ENCODE results near the gene DOK5. TPM values are rescaled to one million over a fixed set of nuclear protein-coding genes. Genes with fewer than 3 reads are reported as not detected.

DOK5 gene
- total RNA-seq, 3 donors from 2014 or later (not counting 1 experiment from before 2014, with no cell fraction given), result not detected

- DNase-seq (no peak), ATAC-seq (no peak)
- TF ChIP-seq CTCF (IDR thresholded peaks at IDR 0.05), result no peak
- Mint-ChIP-seq H3K36me3 (no peaks in the 10 kb centered on the region), H3K27ac (no peak overlapping the region), H3K27me3 (ENCODE audit: low read depth in 2 of 2) (peaks cover 0 to 5% of the 10 kb centered on the region in 2 donors), H3K4me1 (no peaks in the 10 kb centered on the region), H3K4me3 (no peak overlapping the region), H3K9me3 (peaks cover 0 to 3% of the 10 kb centered on the region in 2 donors)
- H3K27ac ChIP-seq (ENCODE audit: low read length), result no peak overlapping the region
- no peaks in the 10 kb centered on the region for H3K36me3 ChIP-seq (ENCODE audit: control insufficient read depth, insufficient read depth, low read length)
- no peaks in the 10 kb centered on the region for H3K4me1 ChIP-seq (ENCODE audit: control insufficient read depth, insufficient read depth, low read length)
- intact Hi-C loops (cut with micrococcal nuclease), result no loop called here
- no peaks in the 10 kb centered on the region for H3K9me3 ChIP-seq (ENCODE audit: control insufficient read depth, insufficient read depth, low read length)
- no peaks in the 10 kb centered on the region for H3K27me3 ChIP-seq (ENCODE audit: control insufficient read depth, insufficient read depth, low read length)
- H3K4me3 ChIP-seq (ENCODE audit: low read length), result no peak overlapping the region
Observed at GRCh38 chr20:54577637-54578036, 102.2 kb downstream of the DOK5 start.

GRCh38 chr20:54585217-54585616 lies 109.8 kb downstream of the DOK5 start:
- intact Hi-C loops (cut with micrococcal nuclease), result no loop called here
- 88% methylated on average over 2 of the region's 3 CpGs for WGBS (ENCODE audit: insufficient coverage)
- H3K27me3 Mint-ChIP-seq (ENCODE audit: low read depth in 2 of 2), result peaks cover 0 to 14% of the 10 kb centered on the region in 2 donors

GRCh38 chr20:54587408-54587807 lies 112.0 kb downstream of the DOK5 start:
- H3K4me1 Mint-ChIP-seq, result no peaks in the 10 kb centered on the region
- H3K4me1 ChIP-seq (ENCODE audit: control insufficient read depth, insufficient read depth, low read length), result no peaks in the 10 kb centered on the region
- no peak overlapping the region for H3K27ac Mint-ChIP-seq
- H3K27me3 Mint-ChIP-seq (ENCODE audit: low read depth in 2 of 2), result peaks cover 0 to 11% of the 10 kb centered on the region in 2 donors
- DNase-seq (no peak), ATAC-seq (no peak)
- H3K27me3 ChIP-seq (ENCODE audit: control insufficient read depth, insufficient read depth, low read length), result no peaks in the 10 kb centered on the region
- no peaks in the 10 kb centered on the region for H3K36me3 ChIP-seq (ENCODE audit: control insufficient read depth, insufficient read depth, low read length)
- H3K4me3 Mint-ChIP-seq, result no peak overlapping the region
- no peak overlapping the region for H3K27ac ChIP-seq (ENCODE audit: low read length)
- no peak for TF ChIP-seq CTCF (IDR thresholded peaks at IDR 0.05)
- no peaks in the 10 kb centered on the region for H3K36me3 Mint-ChIP-seq
- H3K9me3 ChIP-seq (ENCODE audit: control insufficient read depth, insufficient read depth, low read length), result no peaks in the 10 kb centered on the region
- intact Hi-C loops (cut with micrococcal nuclease), result no loop called here
- 98% methylated on average over 6 of the region's 6 CpGs for WGBS (ENCODE audit: insufficient coverage)
- no peak overlapping the region for H3K4me3 ChIP-seq (ENCODE audit: low read length)
- H3K9me3 Mint-ChIP-seq, result peaks cover 7 to 8% of the 10 kb centered on the region in 2 donors

More at GRCh38 chr20:54585217-54585616, 109.8 kb downstream of the DOK5 start:
- ATAC-seq, result no peak
- no peak for TF ChIP-seq CTCF (IDR thresholded peaks at IDR 0.05)
- Histone ChIP-seq H3K36me3 (ENCODE audit: control insufficient read depth, insufficient read depth, low read length) (no peaks in the 10 kb centered on the region), H3K4me1 (ENCODE audit: control insufficient read depth, insufficient read depth, low read length) (no peaks in the 10 kb centered on the region), H3K27ac (ENCODE audit: low read length) (no peak overlapping the region), H3K9me3 (ENCODE audit: control insufficient read depth, insufficient read depth, low read length) (no peaks in the 10 kb centered on the region), H3K4me3 (ENCODE audit: low read length) (no peak overlapping the region), H3K27me3 (ENCODE audit: control insufficient read depth, insufficient read depth, low read length) (no peaks in the 10 kb centered on the region)
- H3K4me1 Mint-ChIP-seq, result no peaks in the 10 kb centered on the region
- H3K4me3 Mint-ChIP-seq, result no peak overlapping the region
- peaks cover 7 to 8% of the 10 kb centered on the region in 2 donors for H3K9me3 Mint-ChIP-seq
- H3K27ac Mint-ChIP-seq, result no peak overlapping the region
- H3K36me3 Mint-ChIP-seq, result no peaks in the 10 kb centered on the region
- no peak for DNase-seq

- H3K4me3 Mint-ChIP-seq, result no peak overlapping the region
- no peak for ATAC-seq
- intact Hi-C loops (cut with micrococcal nuclease), result no loop called here
Observed at GRCh38 chr20:54589402-54590030, 114.1 kb downstream of the DOK5 start.

More at GRCh38 chr20:54589402-54590030, 114.1 kb downstream of the DOK5 start:
- H3K27me3 Mint-ChIP-seq (ENCODE audit: low read depth in 2 of 2), result peaks cover 0 to 5% of the 10 kb centered on the region in 2 donors
- Histone ChIP-seq H3K27me3 (ENCODE audit: control insufficient read depth, insufficient read depth, low read length) (no peaks in the 10 kb centered on the region), H3K36me3 (ENCODE audit: control insufficient read depth, insufficient read depth, low read length) (no peaks in the 10 kb centered on the region), H3K27ac (ENCODE audit: low read length) (no peak overlapping the region), H3K4me3 (ENCODE audit: low read length) (no peak overlapping the region), H3K4me1 (ENCODE audit: control insufficient read depth, insufficient read depth, low read length) (no peaks in the 10 kb centered on the region), H3K9me3 (ENCODE audit: control insufficient read depth, insufficient read depth, low read length) (no peaks in the 10 kb centered on the region)
- no peaks in the 10 kb centered on the region for H3K9me3 Mint-ChIP-seq
- no peaks in the 10 kb centered on the region for H3K36me3 Mint-ChIP-seq
- TF ChIP-seq CTCF (IDR thresholded peaks at IDR 0.05), result no peak
- no peak for DNase-seq
- no peaks in the 10 kb centered on the region for H3K4me1 Mint-ChIP-seq
- no peak overlapping the region for H3K27ac Mint-ChIP-seq
- WGBS (ENCODE audit: insufficient coverage), result 85% methylated on average over 4 of the region's 4 CpGs
